NCI-H69 (cell line): ENCODE data around the gene CCL25.
"Not testable (repeated sequence)": the region's sequence is repeated elsewhere in the genome, so short reads cannot be mapped to it uniquely, and the experiment has no call there.

Experiments
- DNase-seq: peaks from one replicate; lab custom pipeline; 2025; lab: John Stamatoyannopoulos, UW

Gene CCL25, protein sequence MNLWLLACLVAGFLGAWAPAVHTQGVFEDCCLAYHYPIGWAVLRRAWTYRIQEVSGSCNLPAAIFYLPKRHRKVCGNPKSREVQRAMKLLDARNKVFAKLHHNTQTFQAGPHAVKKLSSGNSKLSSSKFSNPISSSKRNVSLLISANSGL

DNA sequence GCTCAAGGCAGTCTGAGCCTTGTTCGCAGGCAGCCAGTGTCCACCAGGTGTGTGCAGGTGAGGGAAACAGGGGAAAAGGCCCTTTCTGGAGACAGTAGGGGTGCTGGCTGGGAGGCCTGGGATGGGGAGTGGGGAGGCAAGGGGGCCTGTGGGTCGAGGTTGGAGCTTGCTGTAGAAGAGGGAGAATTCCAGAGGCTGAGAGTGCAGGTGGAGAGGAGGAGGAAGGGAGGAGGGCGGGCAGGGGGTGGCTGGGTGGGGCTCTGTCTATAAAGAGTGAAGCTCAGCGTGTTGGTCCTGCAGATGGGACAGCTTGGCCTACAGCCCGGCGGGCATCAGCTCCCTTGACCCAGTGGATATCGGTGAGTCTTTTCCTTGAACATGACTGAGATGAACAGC, at the start of gene CCL25:
Gene CCL25, plus strand, starts transcription at position 297 of the 396 bp plus-strand sequence. CDS start 290 bp downstream, outside the sequence.
- no peak for DNase-seq

DNA sequence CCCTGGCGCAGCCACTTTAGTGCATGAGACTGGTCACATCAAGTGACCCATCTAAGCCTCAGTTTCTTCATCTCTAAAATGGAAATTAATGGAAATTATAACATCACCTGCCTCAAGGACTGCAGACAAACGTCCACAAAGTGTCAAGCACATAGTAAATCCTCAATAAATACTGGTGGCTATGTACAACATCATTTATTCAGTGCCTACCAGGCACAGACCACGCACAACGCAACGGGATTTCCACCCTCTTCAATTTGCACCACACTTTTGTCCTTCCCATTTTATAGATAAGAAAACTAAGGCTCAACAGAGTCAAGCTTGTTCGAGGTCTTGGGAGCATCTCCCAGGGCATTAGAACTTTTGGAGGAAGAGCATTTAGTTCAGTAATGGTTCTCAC, 48.6 kb upstream of the CCL25 start:
- DNase-seq = no peak

DNA sequence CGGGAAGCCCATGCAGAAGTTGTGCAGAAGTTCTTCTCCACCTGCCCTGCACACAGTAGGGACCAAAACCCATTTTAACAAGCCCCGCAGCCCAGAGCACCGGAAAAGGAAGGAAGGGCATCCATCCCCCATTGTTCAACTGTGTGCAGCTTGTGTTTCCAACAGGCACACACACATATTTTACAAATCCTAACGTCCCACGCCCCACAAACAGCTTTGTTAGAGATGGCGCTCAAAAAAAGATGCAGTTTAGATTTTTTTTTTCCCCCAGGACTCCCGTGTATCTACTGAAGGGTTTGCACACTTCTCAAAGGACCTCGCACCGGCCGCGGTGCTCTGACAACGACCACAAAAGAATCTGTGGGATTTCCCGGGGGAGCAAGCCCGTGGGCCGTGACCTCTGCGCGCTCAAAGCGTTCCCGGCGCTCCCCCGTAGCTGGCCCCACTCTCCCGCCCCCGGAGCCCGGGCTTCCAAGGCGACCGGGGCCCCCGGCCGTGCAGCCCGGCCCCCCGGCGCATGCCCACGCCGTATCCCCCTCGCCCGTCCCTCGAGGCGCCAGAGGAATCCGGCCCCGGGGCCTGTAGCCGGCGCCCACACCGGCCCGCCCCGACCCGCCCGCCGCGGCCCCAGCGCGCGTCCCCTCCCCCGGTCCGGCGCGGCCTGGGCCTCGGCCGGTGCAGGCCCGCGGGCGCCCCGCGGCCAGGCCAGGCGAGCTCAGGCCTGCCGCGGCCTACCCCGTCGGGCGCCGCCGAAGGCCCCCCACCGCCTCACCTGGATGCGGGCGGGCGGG, 47.6 kb upstream of the CCL25 start:
- peak; percentile 72 for DNase-seq

DNA sequence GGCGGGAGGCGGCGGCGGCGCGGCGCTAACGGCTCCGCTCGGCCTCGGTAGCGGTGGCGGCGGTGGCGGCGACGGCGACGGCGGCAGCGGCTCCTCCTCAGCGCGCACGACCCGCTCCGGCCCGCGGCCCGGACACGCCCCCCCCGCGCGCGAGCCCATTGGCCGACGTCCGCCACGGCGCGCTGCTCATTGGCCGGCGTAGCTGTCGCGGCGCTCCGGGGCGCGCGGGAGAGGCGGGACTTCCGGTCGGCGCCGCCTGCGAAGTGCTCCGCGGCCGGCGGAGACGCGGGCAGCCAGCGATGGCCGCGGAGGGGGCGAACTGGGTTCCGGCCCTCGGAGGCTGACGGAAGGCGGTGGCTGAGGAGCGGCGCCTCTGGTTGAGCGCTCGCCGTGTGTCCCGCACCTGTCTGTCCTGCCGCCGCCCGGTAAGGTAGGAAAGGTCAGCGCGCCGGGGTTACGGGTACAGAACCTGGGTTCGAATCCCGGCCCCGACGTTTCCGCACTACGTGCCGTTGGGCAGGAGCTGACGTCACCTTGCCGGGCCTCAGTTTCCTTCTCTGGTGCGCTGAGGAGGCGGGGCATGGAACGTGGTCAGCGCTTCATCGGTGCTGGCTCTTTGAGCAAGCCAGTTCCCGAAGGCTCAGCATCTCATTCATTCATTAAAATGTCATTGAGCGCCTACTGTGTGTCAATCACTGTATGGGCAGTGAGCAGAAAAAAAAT, 46.9 kb upstream of the CCL25 start, which contains the start of gene ELAVL1:
Gene ELAVL1, minus strand, starts transcription at position 108 of the 723 bp plus-strand sequence. CDS start 13,826 bp downstream, outside the sequence.
- DNase-seq = peak; percentile 97

- DNase-seq = peak; percentile 38
Measured at GRCh38 chr19:8017808-8018207, 34.8 kb upstream of the CCL25 start.

DNA sequence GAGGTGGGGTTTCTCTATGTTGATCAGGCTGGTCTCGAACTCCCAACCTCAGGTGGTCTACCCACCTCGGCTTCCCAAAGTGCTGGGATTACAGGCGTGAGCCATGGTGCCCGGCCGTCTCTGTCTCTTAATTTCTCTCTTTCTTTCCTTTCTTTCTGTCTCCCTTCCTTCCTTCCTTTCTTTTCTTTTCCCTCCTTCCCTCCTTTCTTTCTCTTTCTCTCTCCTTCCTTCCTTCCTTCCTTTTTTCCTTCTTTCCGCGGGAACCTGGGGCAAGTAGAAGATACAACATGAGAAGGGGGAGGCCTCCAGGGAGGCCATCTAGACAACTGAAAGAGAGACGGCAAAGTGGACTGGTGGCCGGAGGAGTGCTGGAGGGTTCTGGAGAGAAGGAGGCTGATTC, 31.9 kb upstream of the CCL25 start:
- DNase-seq = no peak

- DNase-seq = no peak
Measured at GRCh38 chr19:8021374-8021773, 31.2 kb upstream of the CCL25 start.

DNA sequence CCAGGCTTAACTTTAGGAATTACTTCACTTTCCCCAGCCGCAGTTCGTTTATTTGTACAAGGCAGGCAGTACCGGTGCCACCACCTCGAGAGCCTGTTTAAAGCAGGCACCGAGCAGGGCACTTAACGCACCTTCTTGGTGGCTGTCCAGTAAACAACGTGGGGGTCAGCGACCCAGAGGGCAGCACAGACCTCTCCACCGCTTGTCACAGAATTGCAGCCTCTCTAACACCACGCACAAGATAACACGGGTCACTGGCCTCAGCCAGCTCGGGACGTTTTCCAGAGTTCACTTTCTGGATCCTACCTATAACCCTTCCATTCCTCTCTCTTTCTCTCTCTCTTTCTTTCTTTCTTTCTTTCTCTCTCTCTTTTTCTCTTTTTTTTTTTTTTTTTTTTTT, 30.3 kb upstream of the CCL25 start:
- no peak for DNase-seq

DNA sequence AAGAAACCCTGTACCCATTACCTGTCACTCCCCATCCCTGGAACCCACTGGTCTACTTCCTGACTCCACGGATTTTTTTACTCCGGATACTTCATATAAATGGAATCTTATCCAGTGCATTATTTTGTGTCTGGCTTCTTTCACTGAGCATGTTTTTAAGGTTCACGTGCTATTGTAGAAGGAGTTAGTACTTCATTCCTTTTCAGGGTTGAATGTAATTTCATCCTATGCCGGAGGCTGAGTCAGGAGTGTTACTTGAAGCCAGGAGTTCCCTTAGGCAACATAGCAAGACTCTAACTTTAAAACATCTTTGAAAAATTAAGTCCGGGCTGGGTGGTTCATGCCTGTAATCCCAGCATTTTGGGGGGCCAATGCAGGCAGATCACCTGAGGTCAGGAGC, 29.2 kb upstream of the CCL25 start:
- DNase-seq = no peak

DNA sequence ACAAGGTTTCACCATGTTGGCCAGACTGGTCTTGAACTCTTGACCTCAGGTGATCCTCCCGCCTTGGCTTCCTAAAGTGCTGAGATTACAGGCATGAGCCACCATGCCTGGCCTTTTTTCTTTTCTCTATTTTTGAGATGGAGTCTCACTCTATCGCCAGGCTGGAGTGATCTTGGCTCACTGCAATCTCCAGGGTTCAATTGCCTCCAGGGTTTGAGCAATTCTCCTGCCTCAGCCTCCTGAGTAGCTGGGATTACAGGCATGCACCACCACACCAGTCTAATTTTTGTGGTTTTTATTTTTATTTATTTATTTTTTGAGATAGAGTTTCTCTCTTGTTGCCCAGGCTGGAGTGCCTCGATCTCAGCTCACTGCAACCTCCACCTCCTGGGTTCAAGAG, 28.3 kb upstream of the CCL25 start:
- DNase-seq = not testable (repeated sequence)

DNA sequence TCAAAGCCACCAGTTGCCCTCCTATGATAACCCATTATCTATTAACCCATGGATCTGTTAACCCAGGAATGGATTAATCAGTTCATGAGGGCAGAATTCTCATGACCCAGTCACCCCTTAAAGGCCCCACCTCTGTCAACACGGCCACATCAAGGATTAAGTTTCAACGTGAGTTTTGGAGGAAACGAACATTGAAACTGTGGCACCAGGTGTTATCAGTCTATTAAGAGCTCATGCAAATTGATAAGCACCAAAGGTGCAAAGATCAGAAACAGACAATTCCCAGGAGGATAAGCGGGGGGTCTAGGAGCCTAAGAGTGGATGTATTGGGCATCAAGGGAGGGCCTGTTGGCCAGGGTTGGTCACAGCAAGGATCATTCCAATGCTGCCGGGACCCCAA, 27.2 kb upstream of the CCL25 start:
- no peak for DNase-seq

DNA sequence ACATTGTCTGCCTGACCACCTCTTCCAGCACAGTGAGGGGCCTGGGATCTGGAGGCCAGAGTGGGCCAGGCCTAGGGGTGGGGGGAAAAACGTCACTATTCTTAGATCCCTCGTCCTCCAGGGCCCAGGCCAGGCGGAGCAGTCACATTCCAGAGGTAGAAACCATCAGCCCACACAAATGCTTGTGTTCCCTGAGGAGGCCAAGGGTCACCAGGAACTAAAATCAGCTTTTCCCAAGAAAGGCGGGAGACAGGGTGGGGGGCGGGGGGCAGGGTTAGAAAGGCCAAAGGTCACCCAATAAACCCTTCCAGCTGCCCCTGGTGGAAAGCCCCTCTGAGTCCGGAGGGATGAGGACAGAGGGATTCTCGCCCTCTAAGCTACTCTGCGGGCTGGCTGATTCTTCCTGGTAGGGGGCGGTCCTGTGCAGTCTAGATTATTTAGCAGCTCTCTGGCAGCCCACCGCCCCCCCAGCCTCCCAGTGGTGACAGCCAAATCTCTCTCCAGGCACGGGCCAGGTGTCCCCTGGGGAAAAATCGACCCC, 23.5 kb upstream of the CCL25 start:
- no peak for DNase-seq

DNA sequence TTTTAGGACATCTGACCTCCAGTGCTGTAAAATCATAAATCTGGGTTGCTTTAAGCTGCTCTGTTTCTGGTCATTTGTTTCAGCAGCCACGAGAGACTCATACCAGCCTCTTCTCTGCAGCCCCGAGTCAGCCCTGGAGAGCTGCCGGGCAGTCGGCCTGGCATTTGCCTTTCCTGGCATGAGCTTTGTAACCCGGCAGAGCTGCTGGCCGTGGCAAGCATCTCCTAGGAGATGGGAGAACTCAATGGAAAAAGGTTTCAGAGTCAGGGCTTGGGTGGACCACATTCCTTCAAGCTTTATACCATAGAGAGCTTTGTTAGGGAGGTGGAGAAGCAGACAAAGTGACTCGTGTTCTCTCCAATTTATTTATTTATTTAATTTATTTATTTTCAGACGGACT, 21.6 kb upstream of the CCL25 start:
- DNase-seq = no peak

DNA sequence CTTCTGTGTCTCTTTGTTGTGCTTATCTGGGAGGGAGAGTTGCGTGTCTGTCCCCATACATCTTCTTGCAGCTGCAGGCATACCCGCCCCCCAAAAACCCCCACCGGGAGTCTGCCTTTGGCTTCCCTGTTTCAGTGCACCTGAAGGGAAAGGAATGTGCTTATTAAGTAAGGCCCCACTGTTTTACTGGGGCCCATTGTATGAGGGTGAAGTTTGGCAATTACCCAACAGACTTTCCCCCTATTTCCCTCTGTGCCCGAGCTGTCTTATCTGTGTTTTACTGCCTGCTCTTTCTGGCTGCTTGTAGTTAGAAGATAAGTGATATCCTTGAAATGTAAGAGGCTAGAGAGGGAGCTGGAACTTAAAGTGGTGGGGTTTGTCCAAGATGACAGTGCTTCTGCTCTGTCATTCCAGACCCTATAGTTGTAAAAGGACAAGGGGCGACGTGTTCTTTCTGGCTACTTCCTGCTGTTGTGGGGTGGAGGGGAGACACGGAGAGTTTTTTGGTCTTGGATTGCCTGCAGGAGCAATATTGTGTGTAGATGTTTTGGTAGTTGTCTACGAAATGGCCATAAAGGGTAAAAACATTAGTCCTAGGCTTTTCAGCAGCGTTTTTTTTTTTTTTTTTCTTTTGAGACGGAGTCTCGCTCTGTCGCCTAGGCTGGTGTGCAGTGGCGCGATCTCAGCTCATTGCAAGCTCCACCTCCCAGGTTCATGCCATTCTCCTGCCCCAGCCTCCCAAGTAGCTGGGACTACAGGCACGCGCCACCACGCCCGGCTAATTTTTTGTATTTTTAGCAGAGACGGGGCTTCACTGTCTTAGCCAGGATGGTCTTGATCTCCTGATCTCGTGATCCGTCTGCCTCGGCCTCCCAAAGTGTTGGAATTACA, 19.0 kb upstream of the CCL25 start:
- DNase-seq = not testable (repeated sequence)

GRCh38 chr19:8034178-8034525, 18.4 kb upstream of the CCL25 start:
- DNase-seq = no peak

DNA sequence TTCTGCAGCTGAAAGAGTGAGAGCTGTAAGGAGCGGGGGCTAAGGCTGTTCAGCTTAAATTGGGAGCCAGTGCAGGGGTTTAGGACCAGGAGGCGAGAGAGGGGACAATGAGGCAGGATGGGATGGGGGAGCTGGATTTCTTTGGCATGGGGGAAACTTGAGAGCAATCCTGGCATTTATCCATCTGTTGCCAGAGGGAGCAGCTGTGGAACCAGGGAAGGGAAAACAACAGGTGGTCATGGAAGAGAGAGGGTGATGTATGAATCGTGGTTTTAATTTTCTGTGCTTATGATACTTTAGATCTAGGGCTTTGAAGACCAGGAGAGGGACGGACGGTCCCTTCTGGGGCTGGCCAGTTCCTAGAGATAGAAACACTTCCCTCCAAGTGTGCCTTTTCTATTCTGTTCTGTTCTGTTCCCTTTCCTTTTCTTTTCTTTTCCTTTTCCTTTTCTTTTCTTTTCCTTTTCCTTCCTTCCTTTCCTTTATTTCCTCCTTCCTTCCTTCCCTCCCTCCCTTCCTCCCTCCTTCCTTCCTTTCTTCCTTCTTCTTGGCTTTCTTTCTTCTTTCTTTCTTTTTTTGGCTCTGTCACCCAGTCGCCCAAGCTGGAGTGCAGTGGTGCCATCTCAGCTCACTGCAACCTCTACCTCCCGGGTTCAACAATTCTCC, 16.0 kb upstream of the CCL25 start:
- DNase-seq = peak; percentile 84

DNA sequence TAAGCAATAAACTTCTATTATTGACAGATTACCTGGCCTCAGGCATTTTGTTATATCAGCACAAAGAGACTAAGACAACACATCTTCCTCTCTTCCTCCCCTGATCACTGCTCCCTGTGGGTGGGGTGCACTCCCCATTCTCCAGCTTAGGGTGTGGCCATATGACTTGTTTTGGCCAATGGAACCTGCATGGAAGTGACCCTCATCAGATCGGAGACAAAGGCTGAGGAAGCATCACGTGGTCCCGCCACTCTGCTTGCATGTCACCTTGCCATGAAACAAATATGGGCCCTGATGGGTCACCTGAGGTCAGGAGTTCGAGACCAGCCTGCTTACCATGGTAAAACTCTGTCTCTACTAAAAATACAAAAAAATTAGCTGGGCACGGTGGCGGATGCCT, 13.7 kb upstream of the CCL25 start:
- no peak for DNase-seq

DNA sequence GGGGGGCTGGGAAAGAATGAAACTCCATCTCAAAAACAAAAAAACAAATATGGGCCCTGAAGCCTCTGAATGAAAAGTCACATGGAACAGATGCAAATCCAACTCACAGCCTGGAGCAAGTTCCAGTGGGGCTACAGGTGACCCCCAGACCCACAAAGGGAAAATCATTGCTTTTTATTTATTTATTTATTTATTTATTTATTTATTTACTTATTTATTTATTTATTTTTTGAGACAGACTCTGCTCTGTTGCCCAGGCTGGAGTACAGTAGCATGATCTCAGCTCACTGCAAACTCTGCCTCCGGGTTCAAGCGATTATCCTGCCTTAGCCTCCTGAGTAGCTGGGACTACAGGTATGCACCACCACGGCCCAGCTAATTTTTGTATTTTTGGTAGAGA, 13.3 kb upstream of the CCL25 start:
- no peak for DNase-seq

DNA sequence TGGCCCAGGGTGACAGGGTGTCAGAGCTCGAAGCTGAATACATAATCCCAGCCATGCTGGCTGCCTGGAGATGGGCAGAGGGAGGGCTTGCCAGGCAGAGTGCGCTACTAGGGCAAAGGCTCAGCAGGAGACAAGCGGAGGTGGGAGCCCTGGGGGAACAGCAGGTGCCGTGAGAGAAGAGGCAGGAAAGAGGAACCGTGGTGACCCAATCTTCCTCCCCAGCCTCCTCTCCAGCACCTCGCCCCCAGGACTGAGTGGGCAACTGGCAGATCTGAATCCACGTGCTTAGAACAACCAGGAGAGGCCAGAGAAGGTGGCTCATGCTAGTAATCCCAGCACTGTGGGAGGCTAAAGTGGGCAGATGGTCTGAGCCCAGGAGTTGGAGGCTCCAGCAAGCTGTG, 11.0 kb upstream of the CCL25 start:
- DNase-seq = peak; percentile 60

DNA sequence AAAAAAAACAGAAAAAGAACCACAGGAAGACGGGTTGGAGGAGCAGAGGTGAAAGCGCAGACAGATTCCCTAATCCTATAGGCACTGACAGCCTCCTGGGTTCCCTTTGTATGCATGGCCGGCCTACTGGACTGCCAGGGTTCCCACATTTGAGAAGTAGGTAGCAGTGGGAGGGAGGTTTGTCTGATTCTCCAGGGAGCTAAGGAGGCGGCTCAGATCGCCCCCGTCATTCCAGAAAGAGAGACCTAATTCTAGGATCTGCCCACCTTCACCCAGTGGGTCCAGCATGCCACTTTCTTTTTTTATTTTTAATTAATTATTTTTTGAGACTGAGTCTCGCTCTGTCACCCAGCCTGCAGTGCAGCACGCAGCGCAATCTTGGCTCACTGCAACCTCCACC, 9.7 kb upstream of the CCL25 start:
- DNase-seq = no peak

DNA sequence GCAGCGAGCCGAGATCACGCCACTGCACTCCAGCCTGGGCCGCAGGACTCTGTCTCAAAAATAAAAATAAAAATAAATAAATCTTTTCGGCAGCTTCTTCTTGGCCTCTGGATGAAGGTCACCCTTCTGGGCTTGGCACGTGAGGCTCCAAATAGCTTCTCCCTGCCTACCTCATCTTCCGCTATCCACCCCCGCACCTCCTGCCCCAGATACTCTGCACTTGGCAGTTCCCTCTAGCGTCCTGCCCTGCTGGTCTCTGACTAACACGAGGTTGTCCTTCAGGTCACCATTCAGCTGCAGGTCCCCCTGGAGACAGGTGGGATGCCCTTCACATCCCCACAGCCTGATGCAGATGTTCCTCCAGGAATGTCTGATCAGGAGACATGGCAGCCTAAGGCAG, 8.5 kb upstream of the CCL25 start:
- DNase-seq = no peak
